CD8-positive, alpha-beta memory T cell (primary cell): ENCODE data around the gene UCKL1. TPM values are rescaled to one million over a fixed set of nuclear protein-coding genes. Genes with fewer than 3 reads are reported as not detected.

ENCODE experiments used
- CTCF ChIA-PET: fragments of 350-600 bp; sonication (Branson Sonifier 250); formaldehyde crosslinking; loops from one replicate; lab custom pipeline; 2021; ENCODE audit warnings: antibody characterized with exemption; lab: Charles Lee
- POLR2A ChIA-PET: fragments of 350-600 bp; sonication (Branson Sonifier 250); formaldehyde crosslinking; loops from one replicate; lab custom pipeline; 2021; ENCODE audit warnings: antibody characterized with exemption; lab: Charles Lee
- DNase-seq, 5 donors: peaks; one replicate each; pipeline versions ENCODE4 v3.0.0 to v3.0.0-alpha.2; 2020 to 2022; ENCODE audit warnings: mixed read lengths in 1 of 5
- H3K27ac ChIP-seq: one replicate; pipeline ENCODE4 v1.7.0; 2013; ENCODE audit warnings: low read depth, mild to moderate bottlenecking, low read length, moderate library complexity
- H3K27me3 ChIP-seq: 2 replicates; pipeline ENCODE4 v1.7.0; 2013; ENCODE audit warnings: low read length, mild to moderate bottlenecking; ENCODE audit not compliant: insufficient read depth, poor library complexity, severe bottlenecking
- H3K36me3 ChIP-seq: 2 replicates; pipeline ENCODE4 v1.7.0; 2013; ENCODE audit warnings: mild to moderate bottlenecking, low read length, moderate library complexity; ENCODE audit not compliant: insufficient read depth
- H3K4me1 ChIP-seq: 2 replicates; pipeline ENCODE4 v1.7.0; 2013; ENCODE audit warnings: mild to moderate bottlenecking, low read length, moderate library complexity; ENCODE audit not compliant: insufficient read depth
- H3K4me3 ChIP-seq: 2 replicates; pipeline ENCODE4 v1.7.0; 2013; ENCODE audit warnings: mild to moderate bottlenecking, low read length
- H3K9me3 ChIP-seq: 2 replicates; pipeline ENCODE4 v1.7.0; 2013; ENCODE audit warnings: mild to moderate bottlenecking, low read length
- H3K27ac Mint-ChIP-seq, 8 donors: one replicate each; pipeline ENCODE4 v1.8.0; 2020 to 2021; ENCODE audit warnings: mixed read lengths in 8 of 8, mild to moderate bottlenecking in 6 of 8, inconsistent platforms in 3 of 8, moderate library complexity in 3 of 8
- H3K27me3 Mint-ChIP-seq, 2 donors: one replicate each; pipeline ENCODE4 v1.8.0; 2020 to 2021; ENCODE audit warnings: mixed read lengths in 2 of 2, mild to moderate bottlenecking in 1 of 2, moderate library complexity in 1 of 2
- H3K36me3 Mint-ChIP-seq, 3 donors: one replicate each; pipeline ENCODE4 v1.8.0; 2020 to 2021; ENCODE audit warnings: mixed read lengths in 3 of 3, inconsistent platforms in 1 of 3, mild to moderate bottlenecking in 1 of 3
- H3K4me1 Mint-ChIP-seq, 3 donors: one replicate each; pipeline ENCODE4 v1.8.0; 2020 to 2021; ENCODE audit warnings: mixed read lengths in 3 of 3, inconsistent platforms in 1 of 3, mild to moderate bottlenecking in 1 of 3
- H3K4me3 Mint-ChIP-seq, 7 donors: one replicate each; pipeline ENCODE4 v1.8.0; 2020 to 2021; ENCODE audit warnings: mixed read lengths in 7 of 7, mild to moderate bottlenecking in 6 of 7, moderate library complexity in 4 of 7, inconsistent platforms in 2 of 7
- H3K9me3 Mint-ChIP-seq, 5 donors: one replicate each; pipeline ENCODE4 v1.8.0; 2020 to 2022; ENCODE audit warnings: mixed read lengths in 5 of 5, mild to moderate bottlenecking in 3 of 5, moderate library complexity in 2 of 5, inconsistent platforms in 1 of 5
- polyA plus RNA-seq: library from polyadenylated mRNA; unstranded; fragments of 300-500 nt; fragmentation: Illumina TruSeq; gene quantifications from one replicate; pipeline ENCODE4 v1.2.3, GENCODE V29; 2021
- total RNA-seq, 2 experiments: library from RNA; stranded (reverse); gene quantifications; one replicate each; pipeline ENCODE4 v1.2.3, GENCODE V29; 2021

Gene UCKL1
- total and polyA plus RNA-seq, 3 experiments from 2014 or later: 34.5 to 36.2 (median 35.7) TPM

DNA sequence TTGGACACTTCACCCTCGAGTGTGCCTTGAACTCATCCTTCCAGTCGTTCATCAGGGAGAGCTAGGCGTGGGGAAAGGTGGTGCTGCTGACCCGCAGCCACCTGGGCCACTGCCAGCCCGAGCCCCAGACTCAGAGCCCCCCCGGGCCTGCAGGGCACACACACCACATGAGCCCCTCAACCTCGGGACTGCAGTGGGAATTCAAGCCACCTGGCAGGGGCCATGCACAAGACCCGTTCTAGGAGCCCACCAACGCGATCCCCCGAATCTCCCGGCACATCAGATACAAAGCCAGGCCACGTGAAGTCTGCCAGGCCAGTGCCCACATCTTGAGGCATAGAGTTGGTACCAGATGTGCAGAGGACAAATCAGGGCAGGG is 10.7 kb upstream of the UCKL1 start:
- Mint-ChIP-seq H3K4me1 (peaks cover 7 to 21% (median 11%) of the 10 kb centered on the region in 3 donors), H3K36me3 (peaks cover 0 to 26% (median 0%) of the 10 kb centered on the region in 3 donors), H3K27me3 (peaks cover 0 to 2% of the 10 kb centered on the region in 2 donors), H3K27ac (no peak overlapping the region), H3K9me3 (peaks cover 0 to 3% (median 0%) of the 10 kb centered on the region in 5 donors), H3K4me3 (peak overlapping the region in 1 of 7 donors; percentile 70)
- Histone ChIP-seq H3K27ac (no peak overlapping the region), H3K9me3 (no peaks in the 10 kb centered on the region), H3K36me3 (peaks cover 4% of the 10 kb centered on the region), H3K4me1 (peaks cover 17% of the 10 kb centered on the region), H3K27me3 (no peaks in the 10 kb centered on the region), H3K4me3 (no peak overlapping the region)
- ChIA-PET CTCF (no interaction called here), POLR2A (no interaction called here)
- peak in 1 of 5 donors; percentile 41 for DNase-seq

- H3K9me3 ChIP-seq: no peaks in the 10 kb centered on the region
- peak overlapping the region in 1 of 8 donors; percentile 73 for H3K27ac Mint-ChIP-seq
- DNase-seq: peak in 1 of 5 donors; percentile 39
- H3K27ac ChIP-seq: no peak overlapping the region
- ChIA-PET CTCF (no interaction called here), POLR2A (no interaction called here)
- H3K27me3 ChIP-seq: no peaks in the 10 kb centered on the region
- H3K36me3 ChIP-seq: peaks cover 4% of the 10 kb centered on the region
- peak overlapping the region in 1 of 7 donors; percentile 70 for H3K4me3 Mint-ChIP-seq
- peaks cover 0 to 2% of the 10 kb centered on the region in 2 donors for H3K27me3 Mint-ChIP-seq
- H3K4me3 ChIP-seq: no peak overlapping the region
- peaks cover 7 to 21% (median 11%) of the 10 kb centered on the region in 3 donors for H3K4me1 Mint-ChIP-seq
- H3K36me3 Mint-ChIP-seq: peaks cover 0 to 31% (median 0%) of the 10 kb centered on the region in 3 donors
- peaks cover 0 to 3% (median 0%) of the 10 kb centered on the region in 5 donors for H3K9me3 Mint-ChIP-seq
- peaks cover 17% of the 10 kb centered on the region for H3K4me1 ChIP-seq
Measured at GRCh38 chr20:63966172-63966943, 10.1 kb upstream of the UCKL1 start.

DNA sequence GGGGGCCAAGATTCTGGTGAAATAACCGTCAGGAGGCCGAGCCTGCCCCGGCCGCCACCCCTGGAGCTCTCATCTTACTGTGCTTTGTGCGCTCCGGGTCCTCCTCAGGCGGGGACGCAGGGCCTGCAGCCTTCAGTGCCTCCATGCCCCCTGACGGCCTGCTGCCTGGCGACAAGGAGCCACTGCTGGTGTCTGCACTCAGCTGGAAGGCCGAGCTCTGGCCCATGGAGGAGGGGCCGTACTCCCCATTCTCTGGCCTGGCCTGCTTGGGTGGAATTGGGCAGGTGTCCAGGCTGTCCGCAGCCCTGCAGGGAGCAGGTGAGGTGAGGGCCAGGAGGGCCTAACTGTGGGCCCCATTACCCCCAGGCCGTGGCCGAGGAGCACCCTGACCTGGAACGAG is 8.2 kb upstream of the UCKL1 start:
- no peak overlapping the region for H3K27ac ChIP-seq
- ChIA-PET POLR2A (no interaction called here), CTCF (interaction anchor here (1.1 kb wide), 1 partner anchor 9 kb away, joined by 3 read pairs; no protein-coding TSS in a partner anchor)
- H3K9me3 ChIP-seq: no peaks in the 10 kb centered on the region
- Mint-ChIP-seq H3K4me1 (peaks cover 7 to 12% (median 9%) of the 10 kb centered on the region in 3 donors), H3K9me3 (peaks cover 0 to 3% (median 0%) of the 10 kb centered on the region in 5 donors), H3K36me3 (peaks cover 0 to 39% (median 0%) of the 10 kb centered on the region in 3 donors), H3K27me3 (peaks cover 0 to 2% of the 10 kb centered on the region in 2 donors), H3K27ac (no peak overlapping the region), H3K4me3 (no peak overlapping the region)
- peak in 1 of 5 donors; percentile 38 for DNase-seq
- H3K4me3 ChIP-seq: no peak overlapping the region
- H3K4me1 ChIP-seq: peaks cover 11% of the 10 kb centered on the region
- H3K27me3 ChIP-seq: no peaks in the 10 kb centered on the region
- peaks cover 4% of the 10 kb centered on the region for H3K36me3 ChIP-seq

GRCh38 chr20:63963784-63964301 is 7.6 kb upstream of the UCKL1 start:
- Histone ChIP-seq H3K27me3 (no peaks in the 10 kb centered on the region), H3K9me3 (no peaks in the 10 kb centered on the region), H3K4me1 (peaks cover 8% of the 10 kb centered on the region), H3K4me3 (no peak overlapping the region), H3K27ac (no peak overlapping the region), H3K36me3 (peaks cover 4% of the 10 kb centered on the region)
- H3K36me3 Mint-ChIP-seq: peaks cover 0 to 42% (median 0%) of the 10 kb centered on the region in 3 donors
- no peak overlapping the region for H3K4me3 Mint-ChIP-seq
- peaks cover 0 to 2% of the 10 kb centered on the region in 2 donors for H3K27me3 Mint-ChIP-seq
- H3K4me1 Mint-ChIP-seq: peaks cover 7 to 9% (median 7%) of the 10 kb centered on the region in 3 donors
- peak overlapping the region in 1 of 8 donors; percentile 77 for H3K27ac Mint-ChIP-seq
- peaks cover 0 to 3% (median 0%) of the 10 kb centered on the region in 5 donors for H3K9me3 Mint-ChIP-seq
- ChIA-PET CTCF (interaction anchor here (1.1 kb wide), 1 partner anchor 10 kb away, joined by 3 read pairs; no protein-coding TSS in a partner anchor), POLR2A (no interaction called here)
- DNase-seq: peak in 1 of 5 donors; percentile 40

DNA sequence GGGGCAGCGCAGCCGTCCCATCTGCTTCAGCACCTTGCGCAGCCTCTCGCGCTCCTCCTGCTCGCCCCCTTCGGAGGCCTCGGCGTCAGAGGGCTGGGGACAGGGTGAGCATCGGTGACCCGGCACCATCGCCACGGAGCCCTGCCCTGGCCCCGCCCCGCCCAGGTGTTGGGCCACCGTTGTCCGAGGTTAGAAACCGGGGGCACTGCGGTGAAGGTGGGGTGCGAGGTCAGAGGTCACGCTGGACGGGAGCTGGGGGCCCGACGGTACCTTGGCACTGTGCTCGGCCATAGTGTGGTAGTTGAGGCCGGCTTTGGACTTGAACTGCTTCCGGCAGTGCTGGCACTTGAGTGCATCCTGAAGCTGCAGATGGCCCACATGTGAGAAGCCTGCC is 7.1 kb upstream of the UCKL1 start:
- Histone ChIP-seq H3K9me3 (no peaks in the 10 kb centered on the region), H3K4me3 (no peak overlapping the region), H3K27me3 (no peaks in the 10 kb centered on the region), H3K36me3 (peaks cover 4% of the 10 kb centered on the region), H3K27ac (no peak overlapping the region), H3K4me1 (peaks cover 3% of the 10 kb centered on the region)
- Mint-ChIP-seq H3K27ac (no peak overlapping the region), H3K27me3 (peaks cover 0 to 2% of the 10 kb centered on the region in 2 donors), H3K4me3 (no peak overlapping the region), H3K9me3 (peaks cover 0 to 3% (median 0%) of the 10 kb centered on the region in 5 donors), H3K36me3 (peaks cover 0 to 42% (median 0%) of the 10 kb centered on the region in 3 donors), H3K4me1 (peaks cover 3 to 4% (median 4%) of the 10 kb centered on the region in 3 donors)
- POLR2A ChIA-PET: no interaction called here
- CTCF ChIA-PET: interaction anchor here (1.1 kb wide), 1 partner anchor 10 kb away, joined by 3 read pairs; no protein-coding TSS in a partner anchor
- peak in 1 of 5 donors; percentile 45 for DNase-seq

GRCh38 chr20:63962426-63963347 is 6.5 kb upstream of the UCKL1 start:
- Histone ChIP-seq H3K9me3 (no peaks in the 10 kb centered on the region), H3K4me1 (no peaks in the 10 kb centered on the region), H3K27me3 (no peaks in the 10 kb centered on the region), H3K36me3 (peaks cover 3% of the 10 kb centered on the region), H3K4me3 (no peak overlapping the region), H3K27ac (no peak overlapping the region)
- H3K27ac Mint-ChIP-seq: no peak overlapping the region
- peaks cover 0 to 42% (median 0%) of the 10 kb centered on the region in 3 donors for H3K36me3 Mint-ChIP-seq
- peaks cover 0 to 1% of the 10 kb centered on the region in 2 donors for H3K27me3 Mint-ChIP-seq
- ChIA-PET CTCF (interaction anchor here (0.6 to 1.0 kb wide), 2 partner anchors 76 to 120 kb away, joined by 3 to 4 read pairs; no protein-coding TSS in a partner anchor), POLR2A (no interaction called here)
- peaks cover 0 to 3% (median 0%) of the 10 kb centered on the region in 5 donors for H3K9me3 Mint-ChIP-seq
- peaks cover 0 to 3% (median 0%) of the 10 kb centered on the region in 3 donors for H3K4me1 Mint-ChIP-seq
- DNase-seq: no peak
- H3K4me3 Mint-ChIP-seq: no peak overlapping the region

GRCh38 chr20:63961664-63962425 is 5.6 kb upstream of the UCKL1 start:
- peak overlapping the region in 1 of 8 donors; percentile 50 for H3K27ac Mint-ChIP-seq
- H3K4me1 ChIP-seq: peaks cover 7% of the 10 kb centered on the region
- peaks cover 0 to 11% (median 4%) of the 10 kb centered on the region in 3 donors for H3K4me1 Mint-ChIP-seq
- ChIA-PET CTCF (interaction anchor here (0.6 to 1.0 kb wide), 3 partner anchors 18 to 121 kb away, joined by 3 to 4 read pairs (median 4); partner anchors contain the start of gene PRPF6), POLR2A (no interaction called here)
- no peak for DNase-seq
- peaks cover 0 to 41% (median 0%) of the 10 kb centered on the region in 3 donors for H3K36me3 Mint-ChIP-seq
- peaks cover 0 to 3% (median 0%) of the 10 kb centered on the region in 5 donors for H3K9me3 Mint-ChIP-seq
- H3K9me3 ChIP-seq: no peaks in the 10 kb centered on the region
- peaks cover 0 to 1% of the 10 kb centered on the region in 2 donors for H3K27me3 Mint-ChIP-seq
- no peak overlapping the region for H3K27ac ChIP-seq
- H3K4me3 Mint-ChIP-seq: peak overlapping the region in 2 of 7 donors; percentile 13 to 56
- H3K27me3 ChIP-seq: no peaks in the 10 kb centered on the region
- H3K4me3 ChIP-seq: no peak overlapping the region
- H3K36me3 ChIP-seq: no peaks in the 10 kb centered on the region
